Liver (tissue), 3 donors: ENCODE measurements around the gene S100A5.

Source experiments
- ATF3 ChIP-seq: IDR thresholded peaks from 2 replicates; pipeline ENCODE4 v1.6.1; 2016; ENCODE audit warnings: antibody characterized with exemption
- JUND ChIP-seq, 2 donors: IDR thresholded peaks; 2 replicates each; pipeline ENCODE4 v1.6.1; 2016; ENCODE audit warnings: antibody characterized with exemption in 2 of 2
- MAX ChIP-seq: IDR thresholded peaks from 2 replicates; pipeline ENCODE4 v1.6.1; 2016; ENCODE audit warnings: antibody characterized with exemption
- TF ChIP-seq, protein P1 (sequence below): fragments of 150-350 bp; IDR thresholded peaks from 2 replicates; pipeline ENCODE4 v1.5.1; 2017; ENCODE audit warnings: improper control_type of control experiment, low read depth, low read length; ENCODE audit not compliant: missing input control
- TF ChIP-seq, protein P2 (sequence below): IDR thresholded peaks from 2 replicates; pipeline ENCODE4 v1.6.1; 2016; ENCODE audit warnings: antibody characterized with exemption, mild to moderate bottlenecking
- donor health status: healthy.
- donor health status: healthy.

DNA sequence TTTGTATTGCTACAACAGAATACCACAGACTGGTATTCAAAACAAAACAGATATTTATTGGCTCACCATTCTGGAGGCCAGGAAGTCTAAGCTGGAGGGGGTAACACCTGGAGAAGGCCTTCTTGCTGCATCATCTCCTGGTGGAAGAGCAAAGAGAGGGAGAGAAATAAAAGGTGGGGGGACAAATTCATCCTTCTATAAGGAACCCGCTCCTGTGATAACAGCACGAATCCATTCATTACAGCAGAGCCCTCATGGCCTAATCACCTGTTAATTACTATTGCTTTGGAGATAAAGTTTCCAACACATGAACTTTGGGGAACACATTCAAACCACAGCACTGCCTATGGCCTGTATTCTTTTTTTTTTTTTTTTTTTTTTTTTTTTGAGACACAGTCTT is 19.5 kb upstream of the S100A5 start:
- TF ChIP-seq, protein P1, sequence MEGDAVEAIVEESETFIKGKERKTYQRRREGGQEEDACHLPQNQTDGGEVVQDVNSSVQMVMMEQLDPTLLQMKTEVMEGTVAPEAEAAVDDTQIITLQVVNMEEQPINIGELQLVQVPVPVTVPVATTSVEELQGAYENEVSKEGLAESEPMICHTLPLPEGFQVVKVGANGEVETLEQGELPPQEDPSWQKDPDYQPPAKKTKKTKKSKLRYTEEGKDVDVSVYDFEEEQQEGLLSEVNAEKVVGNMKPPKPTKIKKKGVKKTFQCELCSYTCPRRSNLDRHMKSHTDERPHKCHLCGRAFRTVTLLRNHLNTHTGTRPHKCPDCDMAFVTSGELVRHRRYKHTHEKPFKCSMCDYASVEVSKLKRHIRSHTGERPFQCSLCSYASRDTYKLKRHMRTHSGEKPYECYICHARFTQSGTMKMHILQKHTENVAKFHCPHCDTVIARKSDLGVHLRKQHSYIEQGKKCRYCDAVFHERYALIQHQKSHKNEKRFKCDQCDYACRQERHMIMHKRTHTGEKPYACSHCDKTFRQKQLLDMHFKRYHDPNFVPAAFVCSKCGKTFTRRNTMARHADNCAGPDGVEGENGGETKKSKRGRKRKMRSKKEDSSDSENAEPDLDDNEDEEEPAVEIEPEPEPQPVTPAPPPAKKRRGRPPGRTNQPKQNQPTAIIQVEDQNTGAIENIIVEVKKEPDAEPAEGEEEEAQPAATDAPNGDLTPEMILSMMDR = no peak
- TF ChIP-seq, protein P2, sequence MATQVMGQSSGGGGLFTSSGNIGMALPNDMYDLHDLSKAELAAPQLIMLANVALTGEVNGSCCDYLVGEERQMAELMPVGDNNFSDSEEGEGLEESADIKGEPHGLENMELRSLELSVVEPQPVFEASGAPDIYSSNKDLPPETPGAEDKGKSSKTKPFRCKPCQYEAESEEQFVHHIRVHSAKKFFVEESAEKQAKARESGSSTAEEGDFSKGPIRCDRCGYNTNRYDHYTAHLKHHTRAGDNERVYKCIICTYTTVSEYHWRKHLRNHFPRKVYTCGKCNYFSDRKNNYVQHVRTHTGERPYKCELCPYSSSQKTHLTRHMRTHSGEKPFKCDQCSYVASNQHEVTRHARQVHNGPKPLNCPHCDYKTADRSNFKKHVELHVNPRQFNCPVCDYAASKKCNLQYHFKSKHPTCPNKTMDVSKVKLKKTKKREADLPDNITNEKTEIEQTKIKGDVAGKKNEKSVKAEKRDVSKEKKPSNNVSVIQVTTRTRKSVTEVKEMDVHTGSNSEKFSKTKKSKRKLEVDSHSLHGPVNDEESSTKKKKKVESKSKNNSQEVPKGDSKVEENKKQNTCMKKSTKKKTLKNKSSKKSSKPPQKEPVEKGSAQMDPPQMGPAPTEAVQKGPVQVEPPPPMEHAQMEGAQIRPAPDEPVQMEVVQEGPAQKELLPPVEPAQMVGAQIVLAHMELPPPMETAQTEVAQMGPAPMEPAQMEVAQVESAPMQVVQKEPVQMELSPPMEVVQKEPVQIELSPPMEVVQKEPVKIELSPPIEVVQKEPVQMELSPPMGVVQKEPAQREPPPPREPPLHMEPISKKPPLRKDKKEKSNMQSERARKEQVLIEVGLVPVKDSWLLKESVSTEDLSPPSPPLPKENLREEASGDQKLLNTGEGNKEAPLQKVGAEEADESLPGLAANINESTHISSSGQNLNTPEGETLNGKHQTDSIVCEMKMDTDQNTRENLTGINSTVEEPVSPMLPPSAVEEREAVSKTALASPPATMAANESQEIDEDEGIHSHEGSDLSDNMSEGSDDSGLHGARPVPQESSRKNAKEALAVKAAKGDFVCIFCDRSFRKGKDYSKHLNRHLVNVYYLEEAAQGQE = no peak
- TF ChIP-seq JUND (IDR thresholded peaks at IDR 0.05) = no peak
- TF ChIP-seq MAX = no peak
- no peak for TF ChIP-seq ATF3
